Loucy (cell line): Measurements from ENCODE around the gene TRAP1.

Source experiments
- EZH2phosphoT487 ChIP-seq: fragments of 200-600 bp; IDR thresholded peaks from 2 replicates; pipeline ENCODE4 v1.6.1; 2018; ENCODE audit warnings: antibody characterized with exemption, mild to moderate bottlenecking, moderate library complexity, borderline replicate concordance
- TF ChIP-seq, protein P1 (sequence below): fragments of 200-600 bp; sonication (generic); conservative IDR thresholded peaks from 2 replicates; pipeline ENCODE4 v1.5.1; 2014; ENCODE audit warnings: mild to moderate bottlenecking, antibody characterized with exemption, low read length

DNA sequence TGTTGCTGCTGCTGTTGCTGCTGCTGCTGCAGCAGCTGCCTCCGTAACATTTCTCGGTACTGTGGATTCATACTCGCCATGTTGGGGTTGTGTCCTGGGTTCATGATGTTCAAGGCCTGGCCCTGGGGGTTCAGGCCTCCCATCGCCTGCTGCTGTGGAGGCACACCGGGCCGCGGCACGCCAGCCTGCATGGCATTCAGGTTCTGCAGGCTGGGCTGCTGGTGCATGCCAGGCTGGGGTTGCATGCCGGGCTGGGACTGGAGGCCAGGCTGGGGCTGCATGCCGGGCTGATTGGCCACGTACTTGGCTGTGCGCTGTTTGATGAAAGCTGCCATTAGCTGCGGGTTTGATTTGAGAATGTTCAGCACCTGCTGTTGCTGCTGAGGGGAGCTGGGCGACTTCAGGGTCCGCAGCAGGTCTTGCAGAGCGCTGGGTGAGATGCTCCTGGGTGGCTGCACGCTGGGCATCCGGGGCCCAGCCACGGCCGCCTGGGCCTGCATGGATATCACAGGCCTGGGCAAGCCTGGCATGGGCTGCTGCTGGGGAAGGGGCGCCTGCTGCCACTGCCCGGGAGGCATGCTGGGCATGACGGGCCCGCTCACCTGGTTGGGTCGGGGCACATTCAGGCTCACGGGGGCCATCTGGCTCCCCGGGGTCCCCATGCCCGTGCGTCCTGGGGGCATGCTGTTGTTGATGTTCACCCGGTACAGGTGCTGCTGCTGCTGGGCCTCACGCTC is 11.3 kb upstream of the TRAP1 start:
- TF ChIP-seq, protein P1, sequence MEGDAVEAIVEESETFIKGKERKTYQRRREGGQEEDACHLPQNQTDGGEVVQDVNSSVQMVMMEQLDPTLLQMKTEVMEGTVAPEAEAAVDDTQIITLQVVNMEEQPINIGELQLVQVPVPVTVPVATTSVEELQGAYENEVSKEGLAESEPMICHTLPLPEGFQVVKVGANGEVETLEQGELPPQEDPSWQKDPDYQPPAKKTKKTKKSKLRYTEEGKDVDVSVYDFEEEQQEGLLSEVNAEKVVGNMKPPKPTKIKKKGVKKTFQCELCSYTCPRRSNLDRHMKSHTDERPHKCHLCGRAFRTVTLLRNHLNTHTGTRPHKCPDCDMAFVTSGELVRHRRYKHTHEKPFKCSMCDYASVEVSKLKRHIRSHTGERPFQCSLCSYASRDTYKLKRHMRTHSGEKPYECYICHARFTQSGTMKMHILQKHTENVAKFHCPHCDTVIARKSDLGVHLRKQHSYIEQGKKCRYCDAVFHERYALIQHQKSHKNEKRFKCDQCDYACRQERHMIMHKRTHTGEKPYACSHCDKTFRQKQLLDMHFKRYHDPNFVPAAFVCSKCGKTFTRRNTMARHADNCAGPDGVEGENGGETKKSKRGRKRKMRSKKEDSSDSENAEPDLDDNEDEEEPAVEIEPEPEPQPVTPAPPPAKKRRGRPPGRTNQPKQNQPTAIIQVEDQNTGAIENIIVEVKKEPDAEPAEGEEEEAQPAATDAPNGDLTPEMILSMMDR, result no peak
- no peak for TF ChIP-seq EZH2phosphoT487
